PC-9 (cell line): Measurements from ENCODE around the gene AP2A1. TPM values are rescaled to one million over a fixed set of nuclear protein-coding genes. Genes with fewer than 3 reads are reported as not detected.

ENCODE experiments used
- BruUV-seq: library from RNA; stranded (reverse); fragments of 400-500 nt; replicated peaks from 2 replicates; lab custom pipeline; 2021; lab: Mats Ljungman, UMichigan
- CTCF ChIA-PET: fragments of 300-600 bp; sonication (Branson Sonifier 250); formaldehyde crosslinking; loops from one replicate; lab custom pipeline; 2022; ENCODE audit warnings: antibody characterized with exemption; lab: Charles Lee
- POLR2A ChIA-PET: fragments of 300-600 bp; sonication (Branson Sonifier 250); formaldehyde crosslinking; loops from one replicate; lab custom pipeline; 2022; ENCODE audit warnings: antibody characterized with exemption; ENCODE audit not compliant: unreplicated experiment; lab: Charles Lee
- DNase-seq, 2 experiments: peaks; one replicate each; pipeline versions ENCODE4 v3.0.0 to v3.0.0-alpha.2; 2015 to 2022; ENCODE audit warnings: mixed read lengths in 1 of 2
- H2AFZ ChIP-seq: fragments of 200-600 bp; sonication (generic); 2 replicates; pipeline ENCODE4 v1.8.1; 2017; ENCODE audit warnings: antibody characterized with exemption
- H3F3A ChIP-seq: fragments of 200-600 bp; sonication (generic); 2 replicates; pipeline ENCODE4 v1.8.1; 2017; ENCODE audit warnings: antibody characterized with exemption, mild to moderate bottlenecking, low read depth; ENCODE audit not compliant: insufficient read depth
- H3K27ac ChIP-seq: fragments of 200-600 bp; sonication (generic); 2 replicates; pipeline ENCODE4 v1.6.1; 2016; ENCODE audit warnings: mixed run types
- H3K27me3 ChIP-seq: fragments of 200-600 bp; sonication (generic); 2 replicates; pipeline ENCODE4 v1.6.1; 2016; ENCODE audit warnings: low read depth, mixed run types; ENCODE audit not compliant: insufficient read depth
- H3K36me3 ChIP-seq: fragments of 200-600 bp; sonication (generic); 2 replicates; pipeline ENCODE4 v1.6.1; 2016; ENCODE audit warnings: low read depth, mixed run types
- H3K4me1 ChIP-seq: fragments of 200-600 bp; sonication (generic); replicated peaks from 2 replicates; pipeline ENCODE4 v1.6.1; 2016; ENCODE audit warnings: mixed run types; ENCODE audit not compliant: insufficient read depth
- H3K4me2 ChIP-seq: fragments of 200-600 bp; sonication (generic); 2 replicates; pipeline ENCODE4 v1.6.1; 2017; ENCODE audit warnings: mixed run types
- H3K4me3 ChIP-seq: fragments of 200-600 bp; sonication (generic); 2 replicates; pipeline ENCODE4 v1.6.1; 2016; ENCODE audit warnings: mixed run types
- H3K79me2 ChIP-seq: fragments of 200-600 bp; sonication (generic); 2 replicates; pipeline ENCODE4 v1.6.1; 2017; ENCODE audit warnings: low read depth, mixed run types
- H3K9me2 ChIP-seq: fragments of 200-600 bp; sonication (generic); 2 replicates; pipeline ENCODE4 v1.8.1; 2017; ENCODE audit warnings: mild to moderate bottlenecking; ENCODE audit not compliant: insufficient read depth
- H3K9me3 ChIP-seq: fragments of 200-600 bp; sonication (generic); 2 replicates; pipeline ENCODE4 v1.8.1; 2016; ENCODE audit warnings: low read depth; ENCODE audit not compliant: insufficient read depth
- H4K20me1 ChIP-seq: fragments of 200-600 bp; sonication (generic); 2 replicates; pipeline ENCODE4 v1.8.1; 2017; ENCODE audit not compliant: insufficient read depth
- CTCF ChIP-seq: fragments of 200-600 bp; sonication (generic); conservative IDR thresholded peaks from 2 replicates; pipeline ENCODE4 v1.6.1; 2017; ENCODE audit warnings: mixed run types, antibody characterized with exemption, mild to moderate bottlenecking, moderate library complexity
- EZH2 ChIP-seq: fragments of 200-600 bp; sonication (generic); IDR thresholded peaks from 2 replicates; pipeline ENCODE4 v1.8.0; 2017; ENCODE audit warnings: antibody characterized with exemption, low read depth
- intact Hi-C: fragments of 100-400 bp; cut with micrococcal nuclease; formaldehyde crosslinking; loops from one replicate; pipeline ENCODE4 v1.10.0; 2022; ENCODE audit not compliant: unreplicated experiment
- total RNA-seq: library from RNA; stranded (reverse); gene quantifications from 2 replicates; pipeline ENCODE4 v1.2.3, GENCODE V29; 2021

AP2A1 gene
- total RNA-seq, 1 experiment from 2014 or later: 91.8 TPM

- H3K27ac ChIP-seq: no peak overlapping the region
- TF ChIP-seq EZH2 (no peak), CTCF (no peak)
- no peak for DNase-seq
- no peaks in the 10 kb centered on the region for H3K4me1 ChIP-seq
- no peak overlapping the region for H3K4me3 ChIP-seq
- H3K4me2 ChIP-seq: no peak overlapping the region
- peaks cover 5% of the 10 kb centered on the region; the same call in 1 of the 2 replicates for H3K36me3 ChIP-seq
- H3K27me3 ChIP-seq: no peaks in the 10 kb centered on the region
- no peaks in the 10 kb centered on the region for H3K79me2 ChIP-seq
- ChIA-PET CTCF (interaction anchor here (0.7 kb wide), 1 partner anchor 69 kb away, joined by 3 read pairs; no protein-coding TSS in a partner anchor), POLR2A (no interaction called here)
- H3K9me3 ChIP-seq: no peaks in the 10 kb centered on the region
- no peaks in the 10 kb centered on the region; the same call in none of the 2 replicates for H4K20me1 ChIP-seq
- intact Hi-C loops: no loop called here
- BruUV-seq: no TSS peak
- no peaks in the 10 kb centered on the region for H3K9me2 ChIP-seq
- H2AFZ ChIP-seq: no peak overlapping the region
- peaks cover 11% of the 10 kb centered on the region; the same call in 1 of the 2 replicates for H3F3A ChIP-seq
Measured at GRCh38 chr19:49800771-49801170, 34.0 kb downstream of the AP2A1 start.

- Histone ChIP-seq H2AFZ (no peak overlapping the region), H3K4me1 (no peaks in the 10 kb centered on the region), H3K27ac (no peak overlapping the region), H3K4me3 (no peak overlapping the region), H3K79me2 (no peaks in the 10 kb centered on the region), H3F3A (peaks cover 18% of the 10 kb centered on the region; the same call in 1 of the 2 replicates), H3K4me2 (no peak overlapping the region), H3K36me3 (no peaks in the 10 kb centered on the region; the same call in 1 of the 2 replicates), H3K27me3 (no peaks in the 10 kb centered on the region), H3K9me2 (no peaks in the 10 kb centered on the region), H4K20me1 (no peaks in the 10 kb centered on the region; the same call in none of the 2 replicates), H3K9me3 (no peaks in the 10 kb centered on the region)
- DNase-seq: no peak
- BruUV-seq: no TSS peak
- POLR2A ChIA-PET: no interaction called here
- intact Hi-C loops: no loop called here
- CTCF ChIA-PET: no interaction called here
- TF ChIP-seq EZH2: no peak
- TF ChIP-seq CTCF: no peak
Measured at GRCh38 chr19:49801401-49801888, 34.6 kb downstream of the AP2A1 start.

GRCh38 chr19:49801966-49802661 lies 35.3 kb downstream of the AP2A1 start:
- no peak for TF ChIP-seq CTCF
- no peak for TF ChIP-seq EZH2
- Histone ChIP-seq H3K9me3 (no peaks in the 10 kb centered on the region), H3K4me1 (no peaks in the 10 kb centered on the region), H3K27ac (no peak overlapping the region), H3K36me3 (no peaks in the 10 kb centered on the region; the same call in 1 of the 2 replicates), H3K9me2 (no peaks in the 10 kb centered on the region), H2AFZ (no peak overlapping the region), H3K27me3 (no peaks in the 10 kb centered on the region), H4K20me1 (no peaks in the 10 kb centered on the region; the same call in none of the 2 replicates), H3K4me3 (no peak overlapping the region), H3K4me2 (no peak overlapping the region), H3K79me2 (no peaks in the 10 kb centered on the region), H3F3A (peaks cover 21% of the 10 kb centered on the region; the same call in 1 of the 2 replicates)
- no TSS peak for BruUV-seq
- intact Hi-C loops: no loop called here
- DNase-seq: no peak
- CTCF ChIA-PET: no interaction called here
- POLR2A ChIA-PET: no interaction called here
